ENCODE results near the gene MYO1F. TPM values are rescaled to one million over a fixed set of nuclear protein-coding genes. Genes with fewer than 3 reads are reported as not detected.

Gene MYO1F
- total and polyA plus RNA-seq, 10 of the 15 experiments (the other 5 are each of a cell fraction or from before 2014, with no cell fraction given) = 3.5 to 49.4 (median 31.3) TPM

GRCh38 chr19:8475005-8475404, 102.2 kb downstream of the MYO1F start (continued):
- TF ChIP-seq REST (IDR thresholded peaks at IDR 0.05; ENCODE audit: low read depth, low read length) = no peak
- TF ChIP-seq LARP7 (IDR thresholded peaks at IDR 0.05) = no peak
- TF ChIP-seq TBL1XR1 (IDR thresholded peaks at IDR 0.05; ENCODE audit: low read depth, low read length) = no peak
- TF ChIP-seq ZBTB33 (IDR thresholded peaks at IDR 0.05) = no peak
- TF ChIP-seq SREBF2 (IDR thresholded peaks at IDR 0.05; ENCODE audit: low read length) = no peak
- no peak for TF ChIP-seq RELB (IDR thresholded peaks at IDR 0.05; ENCODE audit: low read depth)
